HG03460 (cell line): Measurements from ENCODE around the gene CACNA1C.

Source experiments
- ATAC-seq: cut with Tn5 transposase; IDR thresholded peaks from one replicate; pipeline ENCODE4 v1.9.1; 2021; ENCODE audit not compliant: unreplicated experiment

The CACNA1C gene

DNA sequence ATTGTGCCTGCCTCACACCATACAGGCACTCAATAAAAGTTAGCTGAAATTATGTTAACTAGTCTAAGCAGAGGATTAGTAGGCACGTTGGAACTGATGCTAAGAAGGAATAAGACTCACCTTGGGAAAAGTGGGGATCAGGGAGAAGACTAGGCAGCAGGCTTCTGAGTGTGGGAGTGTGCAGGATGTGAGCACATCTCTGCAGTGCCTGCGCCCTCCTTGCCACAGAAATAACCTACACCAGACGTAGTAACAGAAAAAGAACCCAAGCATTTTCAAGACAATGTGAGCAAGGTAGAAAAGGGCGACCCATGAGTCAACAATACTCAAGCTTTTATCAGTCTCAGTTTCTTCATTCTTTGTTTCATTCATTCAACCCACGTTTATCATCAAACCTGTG is 113.9 kb downstream of the CACNA1C start:
- ATAC-seq: no peak

DNA sequence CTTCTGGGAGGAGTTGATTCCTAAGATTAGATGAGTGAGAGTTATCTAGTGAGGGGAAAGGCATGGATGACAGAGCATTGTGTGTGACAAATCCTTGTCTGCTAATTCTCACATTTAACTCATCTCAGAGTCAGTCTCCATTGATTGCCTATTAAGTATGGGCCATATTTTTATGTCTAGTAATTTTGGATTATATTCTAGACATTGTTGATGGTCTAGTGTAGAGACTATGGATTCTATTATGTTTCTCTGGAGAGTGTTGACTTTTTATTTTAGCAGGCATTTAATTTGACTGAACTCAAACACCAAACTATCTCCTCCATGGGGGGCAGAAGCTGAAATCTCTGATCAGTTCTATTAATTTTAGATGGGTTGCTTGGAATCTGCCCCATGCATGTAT is 114.4 kb downstream of the CACNA1C start:
- ATAC-seq: no peak

DNA sequence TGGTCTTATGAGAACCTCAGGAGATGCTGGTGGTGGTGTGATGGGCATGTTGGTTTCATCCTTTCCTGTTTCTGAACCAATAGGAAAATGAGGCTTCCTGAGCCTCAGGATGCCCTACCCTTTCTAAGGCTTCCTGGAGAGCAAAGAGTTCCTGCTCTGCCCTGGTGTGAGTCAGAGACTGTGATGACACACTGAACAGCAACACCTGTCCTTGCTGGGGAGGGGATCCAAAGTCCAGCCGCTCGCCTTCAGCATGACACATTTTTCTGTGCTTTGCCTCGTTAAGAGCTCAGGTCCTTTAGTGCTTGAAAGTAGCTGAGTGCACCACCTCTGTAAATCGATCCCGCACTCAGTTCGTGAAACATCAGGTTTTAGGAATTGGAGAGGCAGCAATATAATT is 116.0 kb downstream of the CACNA1C start:
- ATAC-seq: no peak

DNA sequence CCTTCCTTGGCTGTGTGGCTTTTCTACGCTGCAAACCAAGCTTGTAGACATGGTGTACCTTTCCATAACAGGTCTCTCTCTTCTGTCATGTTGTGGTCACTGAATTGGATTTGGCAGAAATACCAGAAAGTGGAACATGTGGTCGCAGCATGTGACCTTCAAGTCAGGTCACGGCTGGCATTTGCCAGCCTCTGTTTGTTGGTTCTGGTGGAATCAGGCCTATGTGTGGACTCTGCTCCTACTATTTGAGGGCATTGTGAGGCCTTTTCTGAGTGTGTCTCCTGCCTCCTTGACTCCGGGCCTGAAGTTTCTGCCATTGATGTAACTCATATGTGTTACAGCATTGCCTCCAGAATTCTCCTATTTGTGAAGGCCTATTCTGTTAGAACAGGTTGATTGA is 116.7 kb downstream of the CACNA1C start:
- ATAC-seq: no peak

DNA sequence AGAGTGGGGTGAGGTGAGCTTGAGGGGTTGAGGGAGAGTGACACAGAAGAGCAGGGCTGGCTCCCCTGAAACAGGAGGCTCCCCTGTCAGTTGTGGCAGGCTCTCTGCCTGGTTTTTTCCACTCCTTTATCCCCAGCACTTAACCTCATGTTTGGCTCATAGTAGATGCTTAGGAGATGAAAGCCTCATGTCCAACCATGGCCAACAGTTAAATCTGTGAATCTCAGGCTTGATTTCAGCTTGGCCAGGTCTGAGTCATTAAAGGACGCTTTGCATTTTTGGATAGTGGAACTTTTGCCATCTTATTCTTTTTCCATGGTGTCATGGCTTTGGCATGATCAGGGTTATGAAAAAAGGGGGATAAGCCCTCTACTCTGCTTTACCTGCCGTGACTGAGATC is 117.2 kb downstream of the CACNA1C start:
- no peak for ATAC-seq

DNA sequence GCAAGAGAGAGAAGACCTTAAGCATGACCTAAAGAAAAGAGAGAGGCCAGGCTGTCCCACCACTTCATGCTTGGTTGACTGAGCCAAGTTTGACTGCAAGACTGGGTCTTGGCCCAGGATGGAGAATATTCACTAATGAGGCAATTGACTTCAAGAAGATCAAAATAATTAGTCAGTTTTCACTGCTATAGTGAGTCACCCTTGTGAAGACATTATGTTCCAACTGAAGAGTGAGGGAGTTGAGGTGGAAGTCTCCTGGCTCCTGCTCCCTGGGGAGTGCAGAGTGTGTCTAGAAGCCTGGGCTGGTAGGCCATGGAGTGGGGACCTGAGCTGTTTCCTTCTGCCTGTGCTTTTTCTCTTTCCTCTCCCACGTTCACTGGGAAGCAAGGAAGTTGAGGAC is 117.6 kb downstream of the CACNA1C start:
- ATAC-seq: no peak

DNA sequence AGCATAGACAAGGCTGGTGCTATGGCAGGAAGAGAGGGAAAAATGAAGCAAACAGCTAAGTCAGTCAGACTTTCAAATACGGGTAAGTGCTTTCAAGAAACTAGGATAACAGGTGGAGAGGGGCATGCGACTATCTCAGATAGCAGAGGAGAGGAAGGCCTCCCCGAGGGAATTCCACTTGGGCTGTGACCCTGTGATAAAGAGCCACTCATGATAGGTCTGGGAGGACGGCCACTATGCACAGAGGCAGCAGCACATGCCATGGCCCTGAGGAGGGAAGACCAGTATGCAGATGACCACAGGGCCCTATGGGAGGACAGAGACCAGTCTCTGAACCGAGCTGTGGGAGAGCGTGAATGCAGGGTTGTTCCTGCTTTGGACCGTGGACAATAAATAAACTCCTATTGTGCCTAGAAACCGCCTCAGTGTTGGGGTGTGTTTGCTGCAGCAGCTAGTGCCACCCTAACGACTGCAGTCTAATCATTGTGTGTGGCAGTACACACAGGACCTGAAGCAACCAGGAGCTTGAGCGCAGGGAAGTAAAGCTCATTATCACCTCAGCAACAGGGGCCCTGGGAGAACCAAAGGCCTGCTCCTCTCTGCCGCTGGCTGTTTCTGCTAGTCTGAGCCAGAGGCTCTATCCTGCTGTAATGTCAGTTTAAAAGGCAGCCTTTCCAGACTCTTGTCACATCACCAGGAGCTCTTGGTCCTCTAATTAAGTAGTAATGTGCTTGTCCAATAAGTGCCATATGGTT is 119.1 kb downstream of the CACNA1C start:
- ATAC-seq: no peak

DNA sequence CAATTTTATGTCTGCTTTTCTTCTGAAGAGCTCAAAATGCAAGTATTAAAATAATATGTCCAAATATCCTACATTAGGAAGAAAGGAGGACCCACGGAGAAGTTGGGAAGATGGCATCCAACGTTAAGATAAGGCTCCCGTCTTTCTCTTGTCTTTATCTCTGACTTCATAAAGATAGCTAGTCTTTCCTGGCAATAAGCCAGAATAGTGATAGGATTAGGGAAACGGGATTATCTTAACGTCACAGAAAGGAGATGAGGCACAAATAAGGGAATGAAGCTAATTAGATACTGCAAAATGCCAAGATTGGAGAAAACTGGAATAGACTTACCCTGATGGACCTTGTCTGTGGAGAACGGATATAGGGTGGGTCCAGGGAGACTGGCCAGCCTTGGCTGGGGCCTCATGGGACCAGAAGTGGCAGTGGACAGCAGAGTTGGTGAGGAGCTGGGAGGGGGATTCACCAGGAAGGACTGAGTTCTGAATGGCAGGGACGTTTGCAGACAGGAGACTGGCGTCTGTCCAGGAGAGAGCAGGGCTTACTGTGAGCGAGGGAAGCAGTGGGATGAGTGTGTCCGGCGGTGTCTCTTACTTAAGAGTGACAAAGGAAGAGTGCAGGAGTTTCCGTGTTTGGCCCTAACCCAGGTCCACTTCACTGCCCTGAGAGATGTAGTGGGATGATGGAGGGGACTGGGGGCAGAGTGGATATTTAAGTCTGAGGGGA is 119.9 kb downstream of the CACNA1C start:
- no peak for ATAC-seq

DNA sequence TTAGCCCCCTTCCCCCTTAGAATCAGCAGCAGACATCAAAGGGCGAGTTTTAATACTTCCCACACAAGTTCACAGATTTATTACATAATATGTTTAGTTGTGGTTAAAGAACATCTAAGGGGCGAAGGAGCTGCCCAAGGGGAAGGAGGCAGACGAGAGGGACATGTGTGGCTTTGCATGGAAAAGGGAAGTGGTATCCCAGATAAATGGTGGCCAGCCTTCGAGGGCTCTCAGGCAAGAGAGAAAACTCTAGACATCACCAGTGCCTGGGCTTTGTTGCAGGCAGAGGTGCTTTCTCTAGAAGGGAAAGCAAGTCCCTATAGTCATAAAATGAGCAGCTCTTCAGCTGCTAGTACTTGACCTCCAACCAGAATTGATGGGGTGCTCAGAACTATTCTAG is 121.2 kb downstream of the CACNA1C start:
- no peak for ATAC-seq

DNA sequence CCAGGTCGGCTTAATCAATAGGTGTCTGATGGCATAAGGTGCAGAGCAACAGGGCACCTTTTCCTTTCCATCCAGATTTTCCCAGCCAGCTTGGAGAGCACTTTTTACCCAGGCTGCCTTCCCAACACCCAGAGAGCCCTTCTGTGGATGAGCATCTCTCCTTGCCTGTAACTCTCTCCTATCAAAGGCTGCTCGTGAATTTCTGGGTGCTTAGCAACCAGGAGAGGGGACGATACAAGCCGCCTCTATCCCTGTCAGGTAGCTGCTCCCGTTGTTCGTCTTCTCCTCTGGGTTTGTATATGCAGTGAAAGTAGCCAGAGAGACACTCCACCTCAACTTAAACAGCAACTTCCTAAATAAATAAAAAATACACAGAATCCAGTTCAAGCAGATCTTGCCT is 124.2 kb downstream of the CACNA1C start:
- no peak for ATAC-seq

DNA sequence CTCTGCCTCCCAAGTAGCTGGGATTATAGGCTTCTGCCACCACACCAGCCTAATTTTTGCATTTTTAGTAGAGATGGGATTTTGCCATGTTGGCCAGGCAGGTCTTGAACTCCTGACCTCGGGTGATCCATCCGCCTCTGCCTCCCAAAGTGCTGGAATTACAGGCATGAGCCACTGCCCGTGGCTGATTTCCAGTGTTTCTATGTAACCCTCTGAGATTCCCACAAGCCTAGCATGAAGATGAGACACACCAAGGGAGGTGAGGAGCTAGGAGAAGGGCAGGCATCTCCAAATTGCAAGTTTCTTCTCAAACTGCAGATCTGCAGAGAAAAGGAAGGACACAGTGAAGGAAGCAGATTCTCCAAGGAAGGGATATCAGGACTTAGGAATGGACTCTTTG is 125.0 kb downstream of the CACNA1C start:
- no peak for ATAC-seq

DNA sequence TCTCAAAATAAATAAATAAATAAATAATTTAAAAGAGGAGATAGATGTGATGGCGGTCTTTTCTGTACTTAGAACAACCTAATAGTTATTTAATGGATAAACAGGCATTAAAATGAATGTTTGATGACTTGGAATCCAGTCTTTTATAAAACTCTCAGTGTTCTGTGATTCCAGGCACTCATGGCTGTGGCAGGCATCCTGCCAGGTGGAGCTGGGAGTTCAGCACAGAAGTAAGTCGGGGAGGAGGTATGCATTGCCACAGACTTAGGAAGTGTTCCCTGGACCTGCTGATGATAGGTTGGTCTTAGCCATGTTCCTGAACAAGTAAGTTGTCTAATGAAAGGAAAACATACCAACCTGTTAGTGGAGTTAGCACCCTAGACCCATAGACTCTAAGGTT is 126.3 kb downstream of the CACNA1C start:
- no peak for ATAC-seq

DNA sequence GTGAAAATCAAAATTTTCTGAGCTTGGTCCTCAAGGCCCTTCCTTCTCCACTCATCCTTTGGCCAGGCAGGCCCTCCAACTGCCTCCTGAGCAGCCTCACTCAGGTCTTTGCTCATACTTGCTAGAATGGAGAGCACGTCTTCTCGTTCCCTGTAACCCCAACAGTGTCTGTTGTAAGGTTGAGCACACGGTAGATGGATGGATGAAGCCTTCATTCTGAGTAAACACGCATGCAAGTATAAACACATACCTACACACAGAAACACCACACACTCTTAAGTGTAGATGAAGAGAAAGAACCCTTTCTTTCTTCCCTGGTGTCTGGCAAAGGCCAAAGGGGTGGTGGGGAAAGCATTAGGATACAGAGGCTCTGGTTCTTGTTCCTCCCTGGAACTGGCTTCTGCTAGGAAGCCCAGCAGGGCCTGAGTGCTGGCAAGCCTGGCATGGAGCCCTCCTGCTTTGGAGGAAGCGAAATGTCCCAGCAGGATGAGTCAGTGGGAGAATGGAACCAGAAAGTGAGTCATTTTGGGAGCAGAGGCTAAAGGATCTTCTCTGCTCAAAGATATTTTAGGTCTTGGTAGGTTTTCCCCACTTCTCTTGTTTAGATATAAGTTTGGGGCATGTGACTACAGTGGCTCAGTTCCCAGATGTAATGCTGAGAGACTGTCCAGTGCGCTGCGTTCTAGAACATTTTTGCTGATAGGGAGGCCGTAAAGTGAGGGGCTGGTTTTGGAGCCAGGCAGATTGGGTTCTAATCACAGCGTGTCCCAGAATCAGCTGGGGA is 127.4 kb downstream of the CACNA1C start:
- ATAC-seq: no peak

DNA sequence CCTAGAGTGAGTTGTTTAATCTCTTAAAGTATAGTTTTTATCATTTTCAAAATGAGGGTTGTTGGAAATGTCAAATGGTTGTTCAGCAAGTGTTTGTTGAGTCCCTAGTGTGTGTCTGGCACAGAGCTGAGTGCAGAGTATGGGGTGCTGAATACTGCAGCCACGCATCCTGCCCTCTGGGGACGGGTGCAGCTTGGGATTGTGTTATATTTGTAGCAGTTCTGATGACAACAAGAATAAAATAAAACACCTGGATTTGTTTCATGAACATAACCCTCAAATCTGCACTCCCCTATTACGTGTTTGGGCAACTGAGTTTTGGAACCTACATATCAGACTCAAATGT is 127.9 kb downstream of the CACNA1C start:
- ATAC-seq: no peak

DNA sequence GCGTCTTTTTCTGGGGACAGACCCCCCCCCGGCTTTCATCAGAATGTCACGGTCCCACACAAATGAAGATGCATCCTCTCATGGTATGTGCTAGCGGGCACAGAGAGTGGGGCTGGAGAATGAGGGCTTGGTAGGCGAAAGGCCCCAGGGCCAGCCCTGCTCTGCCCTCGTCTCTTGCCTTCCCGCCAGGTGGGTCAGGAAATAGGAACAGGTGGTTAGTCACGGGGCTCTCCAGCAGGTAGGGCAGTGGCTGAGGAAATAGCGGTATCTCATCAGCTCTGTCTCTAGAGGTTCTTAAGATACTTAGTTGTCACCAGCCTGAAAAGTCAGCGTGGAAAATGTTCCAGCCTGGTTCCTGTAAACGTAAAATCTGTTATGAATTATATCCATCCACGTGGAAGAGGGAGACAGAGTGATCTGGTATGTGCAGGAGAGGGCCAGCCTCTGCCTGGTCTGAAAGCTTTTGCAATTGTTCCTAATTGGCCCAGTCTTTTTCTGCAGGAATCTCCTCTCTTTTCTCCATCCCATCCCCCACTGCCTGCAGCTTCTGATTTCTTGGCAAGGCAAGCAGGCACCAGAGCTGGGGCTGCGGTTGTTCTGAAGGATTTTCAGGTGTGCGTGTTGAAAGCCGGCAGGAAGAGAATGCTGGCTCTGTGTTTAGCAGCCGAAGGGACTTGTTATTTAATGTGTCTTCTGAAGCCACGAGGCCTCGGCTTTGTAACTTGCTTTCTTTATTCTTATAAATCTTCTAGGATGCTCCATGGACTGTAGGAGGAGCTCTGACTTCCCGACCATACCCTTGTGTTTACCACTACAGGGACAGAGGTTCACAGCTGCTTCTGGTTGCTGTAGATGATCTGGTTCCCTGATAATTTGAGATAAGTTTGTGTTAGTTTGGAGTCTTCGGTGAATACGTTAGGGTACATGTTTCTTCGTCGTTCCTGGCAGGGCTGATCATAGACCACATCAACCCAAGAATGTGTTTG is 131.1 kb downstream of the CACNA1C start:
- no peak for ATAC-seq

DNA sequence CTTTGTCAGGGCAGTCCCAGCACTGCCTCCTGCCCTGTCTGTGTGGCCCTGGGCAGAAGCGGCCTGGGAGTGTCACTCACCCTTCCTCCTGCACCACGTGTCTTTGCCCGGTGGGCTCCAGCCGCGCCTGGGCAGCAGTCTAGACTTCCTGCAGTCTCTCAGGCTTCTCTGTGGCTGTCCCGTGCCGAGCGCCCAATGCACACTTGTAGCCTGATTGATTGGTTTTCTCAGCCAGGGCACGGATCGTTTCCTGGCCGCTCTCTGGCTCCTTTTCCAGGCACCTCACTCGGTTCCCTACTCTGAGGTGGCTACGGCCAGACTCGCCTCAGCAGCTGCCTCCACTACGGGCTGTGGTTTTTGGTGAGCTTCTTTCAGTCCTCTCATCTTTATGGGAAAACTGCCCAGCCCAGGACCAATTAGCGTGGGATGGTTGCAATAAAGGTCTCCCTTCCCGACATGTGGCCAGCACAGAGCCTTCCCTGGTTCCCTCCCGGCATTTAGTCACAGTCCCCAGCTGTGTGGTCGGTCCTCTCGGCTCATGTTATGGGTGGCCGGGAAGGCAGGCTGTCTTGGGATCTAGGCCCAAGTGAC is 133.1 kb downstream of the CACNA1C start:
- no peak for ATAC-seq

DNA sequence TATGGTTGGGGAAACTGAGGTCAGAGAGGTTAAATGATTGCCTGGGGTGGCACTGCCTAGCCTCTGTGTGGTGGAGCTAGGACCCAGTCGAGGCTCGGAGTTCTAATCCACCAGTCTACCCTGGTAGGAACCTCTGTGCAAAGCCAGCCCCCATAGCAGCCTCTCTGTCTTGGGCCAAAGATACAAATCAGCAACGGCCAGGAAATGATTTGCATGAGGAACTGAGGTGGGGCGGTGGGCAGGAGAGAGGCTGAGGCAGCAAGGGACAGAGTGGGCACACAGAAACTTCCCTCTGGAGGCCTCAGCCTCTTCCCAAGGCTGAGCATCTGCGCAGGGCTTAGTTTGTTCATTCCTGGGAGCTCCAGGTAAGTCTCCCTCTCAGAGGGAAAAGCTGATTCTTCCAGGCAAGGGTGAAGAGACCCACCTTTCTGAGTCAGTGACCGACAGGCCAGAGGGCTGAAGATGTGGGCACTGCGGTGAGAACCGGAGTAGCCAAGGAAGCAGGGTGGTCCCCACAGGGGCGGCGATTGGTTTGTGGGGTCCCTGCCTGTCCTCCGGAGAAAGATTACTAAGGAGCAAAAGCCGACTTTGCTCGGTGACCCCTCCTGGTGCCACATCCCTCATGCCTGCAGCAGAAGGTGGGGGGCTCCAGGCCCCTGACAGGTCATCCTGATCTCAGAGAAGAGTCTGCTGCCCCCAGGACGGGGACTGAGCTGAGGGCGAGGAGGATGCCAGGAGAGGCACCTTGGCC is 134.6 kb downstream of the CACNA1C start:
- ATAC-seq: no peak

DNA sequence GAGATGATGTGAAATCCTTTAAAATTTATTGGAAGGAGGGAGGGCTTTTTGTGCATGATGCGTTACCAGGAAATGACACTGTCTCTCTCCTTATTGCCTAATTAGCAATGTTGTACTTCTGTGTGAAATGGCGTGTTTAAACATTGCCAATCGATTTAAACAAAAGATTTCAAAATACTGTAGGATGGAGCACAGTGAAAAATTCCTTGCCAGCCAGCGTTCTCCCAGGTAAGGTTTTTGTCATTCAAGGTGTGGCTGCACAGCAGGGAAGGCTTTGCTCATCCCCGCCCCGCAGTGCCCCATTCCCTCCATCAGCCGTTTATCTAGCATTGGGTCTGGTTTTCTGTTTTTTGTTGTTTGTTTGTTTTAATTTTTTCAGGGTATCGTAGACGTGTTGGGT is 137.3 kb downstream of the CACNA1C start:
- no peak for ATAC-seq

DNA sequence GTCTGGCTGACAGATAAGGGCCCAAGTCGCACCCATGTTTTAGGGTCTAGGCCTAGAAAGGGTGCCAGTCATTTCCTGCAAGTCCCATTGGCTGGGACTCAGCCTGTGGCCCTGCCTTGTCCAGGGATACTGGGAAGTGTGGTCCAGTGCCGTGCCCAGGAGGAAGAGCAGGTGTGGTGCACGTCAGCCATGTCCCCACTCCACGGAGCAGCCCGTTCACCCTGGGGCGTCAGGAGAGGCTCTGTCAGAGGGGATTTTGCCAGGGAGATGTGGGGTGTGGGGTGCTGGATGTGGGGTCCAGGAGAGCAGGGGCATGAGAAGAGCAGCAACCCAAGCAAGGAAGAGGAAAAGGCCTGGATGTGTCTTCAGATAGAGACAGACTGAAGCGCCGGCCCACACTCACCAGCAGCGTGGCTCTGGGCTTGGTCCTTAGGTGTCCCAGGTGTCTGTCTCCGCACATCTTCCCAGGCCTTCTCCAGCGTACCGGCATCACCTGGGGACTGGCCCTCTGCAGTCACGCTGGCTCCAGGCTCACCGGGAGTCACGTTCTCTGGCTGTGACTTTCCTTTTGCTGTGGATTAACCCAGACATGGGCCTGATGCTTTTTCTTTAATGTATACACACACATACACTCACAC is 138.2 kb downstream of the CACNA1C start:
- no peak for ATAC-seq
